ENCODE data around the gene ITGB3. TPM values are rescaled to one million over a fixed set of nuclear protein-coding genes. Genes with fewer than 3 reads are reported as not detected.

ITGB3 gene
- total and polyA plus RNA-seq, 9 of the 15 experiments (the other 6 are each of a cell fraction or from before 2014, with no cell fraction given) = 0.08 to 2.6 (median 0.62) TPM; not detected in 1

- TF ChIP-seq MYBL2 (IDR thresholded peaks at IDR 0.05; ENCODE audit: low read depth) = no peak
- TF ChIP-seq MYBL2 (CRISPR knock-in tag; IDR thresholded peaks at IDR 0.05; ENCODE audit: borderline replicate concordance) = no peak
- TF ChIP-seq ARHGAP35 (IDR thresholded peaks at IDR 0.05; ENCODE audit: partially characterized antibody) = no peak
- TF ChIP-seq MAZ (CRISPR knock-in tag; conservative IDR thresholded peaks at IDR 0.05 in 1 of 2, IDR thresholded peaks at IDR 0.05 in 1 of 2) = no peak
- no peak for TF ChIP-seq SAP30 (IDR thresholded peaks at IDR 0.05; ENCODE audit: borderline replicate concordance, insufficient read depth, low read depth, low read length, poor library complexity, severe bottlenecking)
- TF ChIP-seq GTF2A2 (tag; IDR thresholded peaks at IDR 0.05) = no peak
- TF ChIP-seq PHB (CRISPR knock-in tag; IDR thresholded peaks at IDR 0.05) = no peak
- no peak for TF ChIP-seq ZNF224 (CRISPR knock-in tag; IDR thresholded peaks at IDR 0.05)
- TF ChIP-seq NCOA6 (IDR thresholded peaks at IDR 0.05) = no peak
- no peak for TF ChIP-seq ETS2 (tag; IDR thresholded peaks at IDR 0.05; ENCODE audit: borderline replicate concordance, poor library complexity, severe bottlenecking)
- TF ChIP-seq ZNF668 (CRISPR knock-in tag; IDR thresholded peaks at IDR 0.05) = no peak
- TF ChIP-seq SIN3B (IDR thresholded peaks at IDR 0.05; ENCODE audit: low read depth) = no peak
- no peak for TF ChIP-seq RBM15 (IDR thresholded peaks at IDR 0.05; ENCODE audit: insufficient read depth, low read length)
- TF ChIP-seq ETS1 (conservative IDR thresholded peaks at IDR 0.05; ENCODE audit: control insufficient read depth, low read depth, low read length) = no peak
- TF ChIP-seq CBX2 (IDR thresholded peaks at IDR 0.05; ENCODE audit: insufficient read depth, low read length, poor library complexity, severe bottlenecking) = no peak
- no peak for TF ChIP-seq XRCC4 (IDR thresholded peaks at IDR 0.05; ENCODE audit: extremely low read depth, insufficient read depth, insufficient read length)
- no peak for TF ChIP-seq REST (IDR thresholded peaks at IDR 0.05; ENCODE audit: borderline replicate concordance)
- TF ChIP-seq REST (CRISPR knock-in tag; IDR thresholded peaks at IDR 0.05; ENCODE audit: low read depth) = no peak
- TF ChIP-seq NFE2 (IDR thresholded peaks at IDR 0.05; ENCODE audit: low read depth) = peak; percentile 54; the same call in 1 of the 2 replicates
- 0 out of 2 replicates have a peak, but pooled peaks have one; percentile 2 for TF ChIP-seq ZEB2 (IDR thresholded peaks at IDR 0.05)
These were observed 43.5 kb upstream of the ITGB3 start (continued) for GRCh38 chr17:47210105-47210504.
